Fibroblast of lung (primary cell): ENCODE measurements around the gene TUBA4B. TPM values are rescaled to one million over a fixed set of nuclear protein-coding genes. Genes with fewer than 3 reads are reported as not detected.
A peak's percentile ranks its signal among the peaks of the same experiment; 100 is the strongest.
"Not testable (repeated sequence)": the region's sequence is repeated elsewhere in the genome, so short reads cannot be mapped to it uniquely, and the experiment has no call there.

Experiments used
- DNase-seq, 2 donors: peaks; one replicate each; pipeline versions ENCODE4 v3.0.0 to v3.0.0-alpha.2; 2010; ENCODE audit warnings: low read depth in 2 of 2
- H2AFZ ChIP-seq: 2 replicates; pipeline ENCODE4 v1.5.1; 2012; ENCODE audit warnings: low read length, control low read depth, inconsistent platforms
- H3K27ac ChIP-seq: 2 replicates; pipeline ENCODE4 v1.5.1; 2011; ENCODE audit warnings: low read length, control low read depth; ENCODE audit not compliant: insufficient read depth
- H3K27me3 ChIP-seq: 2 replicates; pipeline ENCODE4 v1.5.1; 2011; ENCODE audit warnings: mild to moderate bottlenecking, low read length; ENCODE audit not compliant: control insufficient read depth, insufficient read depth
- H3K36me3 ChIP-seq: 2 replicates; pipeline ENCODE4 v1.5.1; 2011; ENCODE audit warnings: low read length; ENCODE audit not compliant: control insufficient read depth, insufficient read depth
- H3K4me1 ChIP-seq: 2 replicates; pipeline ENCODE4 v1.5.1; 2011; ENCODE audit warnings: low read length; ENCODE audit not compliant: control insufficient read depth, insufficient read depth; ENCODE audit errors: extremely low read depth
- H3K4me2 ChIP-seq: 2 replicates; pipeline ENCODE4 v1.5.1; 2011; ENCODE audit warnings: low read length, control low read depth; ENCODE audit not compliant: insufficient read depth; ENCODE audit errors: extremely low read depth
- H3K4me3 ChIP-seq, 4 experiments: fragments of 200-600 bp in 1 of 4; sonication (generic) in 1 of 4; replicated peaks in 1 of 4; 2 replicates each; pipeline ENCODE4 v1.5.1; 2011 to 2016; ENCODE audit warnings: low read length in 4 of 4, low read depth in 3 of 4, mild to moderate bottlenecking in 3 of 4, control low read depth in 2 of 4, inconsistent platforms in 1 of 4, mixed read lengths in 1 of 4; ENCODE audit not compliant: insufficient read depth in 1 of 4; ENCODE audit errors: control extremely low read depth in 1 of 4
- H3K79me2 ChIP-seq: 2 replicates; pipeline ENCODE4 v1.5.1; 2012; ENCODE audit warnings: mild to moderate bottlenecking, low read length, inconsistent platforms; ENCODE audit not compliant: control insufficient read depth, insufficient read depth
- H3K9ac ChIP-seq: 2 replicates; pipeline ENCODE4 v1.5.1; 2011; ENCODE audit warnings: mild to moderate bottlenecking, low read length, control low read depth; ENCODE audit not compliant: insufficient read depth
- H3K9me3 ChIP-seq: 2 replicates; pipeline ENCODE4 v1.5.1; 2012; ENCODE audit warnings: low read depth, low read length; ENCODE audit not compliant: control insufficient read depth, insufficient read depth
- H4K20me1 ChIP-seq: 2 replicates; pipeline ENCODE4 v1.5.1; 2011; ENCODE audit warnings: low read length; ENCODE audit not compliant: control insufficient read depth, insufficient read depth; ENCODE audit errors: extremely low read depth
- EZH2 ChIP-seq: IDR thresholded peaks from 2 replicates; pipeline ENCODE4 v1.5.1; 2012; ENCODE audit warnings: low read length, control low read depth, mild to moderate bottlenecking; ENCODE audit errors: missing control alignments
- polyA plus RNA-seq, 2 donors: library from polyadenylated mRNA; depleted of rRNA in 1 of 2; stranded (reverse) in 1 of 2; unstranded in 1 of 2; fragments of >200 nt; gene quantifications; 2 replicates each; pipeline ENCODE4 v1.2.1, GENCODE V29; 2011 to 2012; ENCODE audit warnings: missing spikeins in 1 of 2
- total RNA-seq: library from RNA; depleted of rRNA; stranded (reverse); fragments of >200 nt; gene quantifications from 2 replicates; pipeline ENCODE4 v1.2.1, GENCODE V29; 2014
- TF ChIP-seq, protein P1 (sequence below), 2 donors: IDR thresholded peaks in 1 of 2; conservative IDR thresholded peaks in 1 of 2; 1 replicate in 1 of 2; 2 replicates in 1 of 2; pipeline ENCODE4 v1.5.1; 2011 to 2012; ENCODE audit warnings: low read length in 2 of 2, control low read depth in 1 of 2, inconsistent platforms in 1 of 2, low read depth in 1 of 2, mild to moderate bottlenecking in 1 of 2

Gene TUBA4B
- total and polyA plus RNA-seq, 2 donors (not counting 1 experiment from before 2014, with no cell fraction given): not detected

DNA sequence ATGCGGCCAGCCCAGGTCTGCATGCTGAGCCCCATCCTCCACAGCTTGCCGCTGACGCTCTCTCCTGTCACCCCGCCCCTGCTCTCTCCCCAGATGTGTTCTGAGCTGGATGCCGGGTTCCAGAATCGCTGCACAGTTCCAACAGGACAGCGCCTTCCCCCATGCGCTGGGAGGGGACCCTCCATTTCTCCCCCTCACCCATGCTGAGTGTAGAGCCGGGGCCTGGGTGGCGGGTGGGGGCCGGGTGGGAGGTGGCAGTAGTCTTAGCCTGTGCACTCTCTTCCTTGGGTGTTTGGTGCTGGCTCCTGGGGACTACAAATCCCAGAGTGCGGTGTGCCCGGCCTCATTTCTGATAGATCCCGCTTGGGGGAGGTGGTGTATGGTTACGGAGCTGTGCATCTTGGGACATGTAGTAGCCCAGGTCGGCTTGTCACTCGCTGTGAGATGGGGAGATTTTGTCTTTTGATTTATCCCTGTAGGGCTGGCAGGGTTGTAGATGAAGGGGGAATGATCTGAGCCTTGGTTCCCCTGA is 32.9 kb downstream of the TUBA4B start:
- Histone ChIP-seq H3K4me2 (no peak overlapping the region), H3K9me3 (no peaks in the 10 kb centered on the region), H3K9ac (no peak overlapping the region), H3K36me3 (peaks cover 25% of the 10 kb centered on the region), H3K79me2 (no peaks in the 10 kb centered on the region), H3K4me1 (peaks cover 11% of the 10 kb centered on the region), H3K27ac (peak overlapping the region; percentile 26), H2AFZ (no peak overlapping the region), H3K4me3 (no peak overlapping the region), H3K27me3 (no peaks in the 10 kb centered on the region), H4K20me1 (no peaks in the 10 kb centered on the region)
- TF ChIP-seq, protein P1, sequence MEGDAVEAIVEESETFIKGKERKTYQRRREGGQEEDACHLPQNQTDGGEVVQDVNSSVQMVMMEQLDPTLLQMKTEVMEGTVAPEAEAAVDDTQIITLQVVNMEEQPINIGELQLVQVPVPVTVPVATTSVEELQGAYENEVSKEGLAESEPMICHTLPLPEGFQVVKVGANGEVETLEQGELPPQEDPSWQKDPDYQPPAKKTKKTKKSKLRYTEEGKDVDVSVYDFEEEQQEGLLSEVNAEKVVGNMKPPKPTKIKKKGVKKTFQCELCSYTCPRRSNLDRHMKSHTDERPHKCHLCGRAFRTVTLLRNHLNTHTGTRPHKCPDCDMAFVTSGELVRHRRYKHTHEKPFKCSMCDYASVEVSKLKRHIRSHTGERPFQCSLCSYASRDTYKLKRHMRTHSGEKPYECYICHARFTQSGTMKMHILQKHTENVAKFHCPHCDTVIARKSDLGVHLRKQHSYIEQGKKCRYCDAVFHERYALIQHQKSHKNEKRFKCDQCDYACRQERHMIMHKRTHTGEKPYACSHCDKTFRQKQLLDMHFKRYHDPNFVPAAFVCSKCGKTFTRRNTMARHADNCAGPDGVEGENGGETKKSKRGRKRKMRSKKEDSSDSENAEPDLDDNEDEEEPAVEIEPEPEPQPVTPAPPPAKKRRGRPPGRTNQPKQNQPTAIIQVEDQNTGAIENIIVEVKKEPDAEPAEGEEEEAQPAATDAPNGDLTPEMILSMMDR (conservative IDR thresholded peaks at IDR 0.05 in 1 of 2, IDR thresholded peaks at IDR 0.05 in 1 of 2; ENCODE audit: low read depth in 1 of 2, low read length in 2 of 2): no peak
- TF ChIP-seq EZH2: no peak
- peak; percentile 48 to 81 for DNase-seq

DNA sequence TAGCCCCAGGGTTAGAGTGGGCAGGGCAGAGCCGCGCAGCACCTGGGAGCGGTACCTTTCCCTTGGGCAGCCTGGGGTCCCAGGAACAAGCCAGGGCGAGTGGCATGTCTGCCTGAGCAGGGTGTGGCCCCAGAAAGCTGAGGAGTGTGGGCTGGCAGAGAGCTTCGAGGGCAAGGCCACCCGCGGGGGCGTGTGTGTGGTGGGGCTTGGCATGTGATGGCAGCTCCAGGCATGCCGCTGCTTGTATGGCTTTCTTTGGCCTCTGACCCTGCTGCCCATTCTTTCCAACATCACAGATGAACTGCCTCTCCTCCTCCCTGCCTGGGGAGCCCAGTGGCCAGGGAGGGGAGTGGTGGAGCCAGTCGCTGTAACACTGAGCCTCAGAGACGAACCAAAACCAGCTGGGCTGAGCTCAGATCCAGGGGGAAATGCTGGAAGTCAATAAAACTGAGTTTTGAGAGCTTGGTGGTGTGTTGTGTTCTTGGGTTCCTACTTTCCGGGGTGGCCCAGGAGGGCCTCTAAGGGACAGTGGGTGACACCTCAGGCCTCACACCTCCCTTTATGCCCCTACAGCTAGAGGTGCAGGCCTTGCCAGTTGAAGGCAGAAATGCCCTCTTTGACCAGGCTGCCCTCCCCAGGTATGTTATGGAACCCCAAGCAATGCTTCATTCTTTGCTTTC is 33.5 kb downstream of the TUBA4B start:
- no peaks in the 10 kb centered on the region for H4K20me1 ChIP-seq
- DNase-seq: peak in 1 of 2 donors; percentile 65
- H3K27me3 ChIP-seq: no peaks in the 10 kb centered on the region
- no peak overlapping the region for H3K4me3 ChIP-seq
- H3K9ac ChIP-seq: no peak overlapping the region
- H3K27ac ChIP-seq: peak overlapping the region; percentile 26
- H3K9me3 ChIP-seq: no peaks in the 10 kb centered on the region
- no peak overlapping the region for H2AFZ ChIP-seq
- TF ChIP-seq, protein P1 (conservative IDR thresholded peaks at IDR 0.05 in 1 of 2, IDR thresholded peaks at IDR 0.05 in 1 of 2; ENCODE audit: low read depth in 1 of 2, low read length in 2 of 2): no peak
- TF ChIP-seq EZH2: no peak
- H3K4me2 ChIP-seq: no peak overlapping the region
- H3K79me2 ChIP-seq: no peaks in the 10 kb centered on the region
- H3K36me3 ChIP-seq: peaks cover 21% of the 10 kb centered on the region
- H3K4me1 ChIP-seq: peaks cover 11% of the 10 kb centered on the region

DNA sequence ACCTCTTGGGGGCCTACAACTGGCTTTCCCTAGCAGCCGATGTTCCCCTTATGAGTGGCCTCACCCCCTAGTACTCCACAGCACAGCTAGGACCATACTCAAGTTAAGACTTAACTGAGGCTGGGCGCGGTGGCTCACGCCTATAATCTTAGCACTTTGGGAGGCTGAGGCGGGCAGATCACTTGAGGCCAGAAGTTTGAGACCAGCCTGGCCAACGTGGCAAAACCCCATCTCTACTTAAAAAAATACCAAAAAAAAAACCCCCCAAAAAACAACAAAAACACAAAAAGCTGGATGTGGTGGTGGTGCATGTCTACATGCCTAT is 34.0 kb downstream of the TUBA4B start:
- Histone ChIP-seq H3K4me1 (peaks cover 11% of the 10 kb centered on the region), H3K36me3 (peaks cover 17% of the 10 kb centered on the region)
- not testable (repeated sequence) for H3K4me2 ChIP-seq, H3K9me3 ChIP-seq, H3K4me3 ChIP-seq, H3K9ac ChIP-seq, H3K27me3 ChIP-seq, DNase-seq, H2AFZ ChIP-seq, H4K20me1 ChIP-seq, H3K27ac ChIP-seq, H3K79me2 ChIP-seq
